Spleen (tissue), 7 donors: ENCODE data around the gene SARS1.

Experiments
- CTCF ChIP-seq, 11 experiments: fragments of 200-600 bp in 7 of 11; fragments of 450-650 bp in 4 of 11; sonication (generic) in 4 of 11; IDR thresholded peaks in 8 of 11; conservative IDR thresholded peaks in 3 of 11; 1 replicate in 7 of 11; 2 replicates in 4 of 11; pipeline versions ENCODE4 v1.4.0 to v1.8.0; 2016 to 2021; ENCODE audit warnings: antibody characterized with exemption in 11 of 11, inconsistent platforms in 4 of 11, mild to moderate bottlenecking in 1 of 11
- POLR2A ChIP-seq, 3 donors: fragments of 450-650 bp; IDR thresholded peaks; one replicate each; pipeline ENCODE4 v1.5.1; 2017; ENCODE audit warnings: antibody characterized with exemption in 3 of 3, mild to moderate bottlenecking in 1 of 3
- POLR2AphosphoS5 ChIP-seq, 3 donors: sonication (generic); formaldehyde crosslinking; IDR thresholded peaks; one replicate each; pipeline ENCODE4 v1.5.1; 2017; ENCODE audit warnings: antibody characterized with exemption in 3 of 3
- donor health status: DM: no; HTN: no; CAD: no; lungs with moderate emphysema.
- donor health status: DM: no; HTN: no; CAD: no.
- donor health status: DM: no; HTN: no; CAD: no.

- TF ChIP-seq POLR2A (IDR thresholded peaks at IDR 0.05) (no peak), CTCF (IDR thresholded peaks at IDR 0.05 in 8 of 11, conservative IDR thresholded peaks at IDR 0.05 in 3 of 11) (no peak), POLR2AphosphoS5 (IDR thresholded peaks at IDR 0.05) (no peak)
Measured at GRCh38 chr1:109206339-109206738, 7.4 kb upstream of the SARS1 start.
